RWPE2 (cell line): ENCODE data around the gene LMO1.

ENCODE experiments used
- ATAC-seq: fragments of 200-7000 bp; cut with Tn5 transposase; 3 replicates; pipeline ENCODE4 v1.9.1; 2021; ENCODE audit warnings: low read depth
- DNase-seq: peaks from one replicate; pipeline ENCODE4 v3.0.0-alpha.2; 2020; ENCODE audit warnings: low spot score
- H3K27ac ChIP-seq: fragments of 450-650 bp; 2 replicates; pipeline ENCODE4 v1.5.1; 2017; ENCODE audit warnings: mild to moderate bottlenecking; ENCODE audit not compliant: poor library complexity, severe bottlenecking
- H3K27me3 ChIP-seq: fragments of 250-450 bp; sonication (Bioruptor Pico); 2 replicates; pipeline ENCODE4 v1.5.1; 2021; ENCODE audit warnings: mild to moderate bottlenecking, moderate library complexity; ENCODE audit not compliant: insufficient read depth, poor library complexity, severe bottlenecking
- H3K36me3 ChIP-seq: fragments of 250-450 bp; sonication (Bioruptor Pico); 2 replicates; pipeline ENCODE4 v1.5.1; 2020; ENCODE audit warnings: low read depth, mild to moderate bottlenecking, moderate library complexity
- H3K4me1 ChIP-seq: fragments of 250-450 bp; sonication (Bioruptor Pico); 2 replicates; pipeline ENCODE4 v1.5.1; 2021; ENCODE audit warnings: mild to moderate bottlenecking, moderate library complexity; ENCODE audit not compliant: insufficient read depth, poor library complexity, severe bottlenecking
- H3K4me3 ChIP-seq: fragments of 250-450 bp; sonication (Bioruptor Pico); 2 replicates; pipeline ENCODE4 v1.5.1; 2021; ENCODE audit warnings: mild to moderate bottlenecking, moderate library complexity; ENCODE audit not compliant: severe bottlenecking
- H3K9me3 ChIP-seq: fragments of 250-450 bp; sonication (Bioruptor Pico); 2 replicates; pipeline ENCODE4 v1.5.1; 2021; ENCODE audit warnings: mild to moderate bottlenecking, moderate library complexity; ENCODE audit not compliant: severe bottlenecking
- CTCF ChIP-seq: fragments of 450-650 bp; IDR thresholded peaks from one replicate; pipeline ENCODE4 v1.5.1; 2017; ENCODE audit warnings: mild to moderate bottlenecking, moderate library complexity; ENCODE audit not compliant: poor library complexity, severe bottlenecking

LMO1 gene

GRCh38 chr11:8225589-8226036, 38.1 kb downstream of the LMO1 start:
- peaks cover 14% of the 10 kb centered on the region for H3K4me1 ChIP-seq
- TF ChIP-seq CTCF, result peak; percentile 92
- H3K4me3 ChIP-seq, result no peak overlapping the region
- 0 out of 3 replicates have a peak, but pooled peaks have one; percentile 5 for ATAC-seq
- H3K27me3 ChIP-seq, result no peaks in the 10 kb centered on the region
- DNase-seq, result no peak
- H3K27ac ChIP-seq, result no peak overlapping the region
- H3K9me3 ChIP-seq, result no peaks in the 10 kb centered on the region
- H3K36me3 ChIP-seq, result no peaks in the 10 kb centered on the region

- ATAC-seq (no peak), DNase-seq (no peak)
- peaks cover 14% of the 10 kb centered on the region for H3K4me1 ChIP-seq
- TF ChIP-seq CTCF, result no peak
- no peaks in the 10 kb centered on the region for H3K36me3 ChIP-seq
- H3K9me3 ChIP-seq, result no peaks in the 10 kb centered on the region
- no peaks in the 10 kb centered on the region for H3K27me3 ChIP-seq
- H3K27ac ChIP-seq, result no peak overlapping the region
- H3K4me3 ChIP-seq, result no peak overlapping the region
These were observed 39.0 kb downstream of the LMO1 start for GRCh38 chr11:8224711-8225110.

GRCh38 chr11:8224161-8224591, 39.5 kb downstream of the LMO1 start:
- Histone ChIP-seq H3K27ac (no peak overlapping the region), H3K4me3 (no peak overlapping the region)
- no peak for TF ChIP-seq CTCF

GRCh38 chr11:8223513-8223900, 40.2 kb downstream of the LMO1 start:
- no peak for TF ChIP-seq CTCF
- DNase-seq (no peak), ATAC-seq (no peak)

More at GRCh38 chr11:8224161-8224591, 39.5 kb downstream of the LMO1 start:
- Histone ChIP-seq H3K9me3 (no peaks in the 10 kb centered on the region), H3K36me3 (no peaks in the 10 kb centered on the region), H3K4me1 (peaks cover 8% of the 10 kb centered on the region), H3K27me3 (no peaks in the 10 kb centered on the region)
- ATAC-seq, result no peak
- DNase-seq, result no peak

GRCh38 chr11:8222820-8223512, 40.7 kb downstream of the LMO1 start:
- Histone ChIP-seq H3K4me1 (peaks cover 4% of the 10 kb centered on the region), H3K27me3 (no peaks in the 10 kb centered on the region), H3K36me3 (no peaks in the 10 kb centered on the region), H3K27ac (no peak overlapping the region), H3K4me3 (no peak overlapping the region), H3K9me3 (no peaks in the 10 kb centered on the region)
- no peak for TF ChIP-seq CTCF
- DNase-seq (no peak), ATAC-seq (no peak)

More at GRCh38 chr11:8223513-8223900, 40.2 kb downstream of the LMO1 start:
- no peaks in the 10 kb centered on the region for H3K9me3 ChIP-seq
- no peaks in the 10 kb centered on the region for H3K36me3 ChIP-seq
- H3K27me3 ChIP-seq, result no peaks in the 10 kb centered on the region
- no peak overlapping the region for H3K27ac ChIP-seq
- peaks cover 4% of the 10 kb centered on the region for H3K4me1 ChIP-seq
- H3K4me3 ChIP-seq, result no peak overlapping the region
